Urothelium cell line (cell line): Measurements from ENCODE around the gene ERO1B.

Source experiments
- DNase-seq: peaks from one replicate; pipeline ENCODE4 v3.0.0; 2011; ENCODE audit warnings: low spot score, mixed read lengths
- FAIRE-seq: peaks from 2 replicates; lab custom pipeline; 2011; peaks lifted over from hg19 to GRCh38; lab: Jason Lieb, UNC

The ERO1B gene

DNA sequence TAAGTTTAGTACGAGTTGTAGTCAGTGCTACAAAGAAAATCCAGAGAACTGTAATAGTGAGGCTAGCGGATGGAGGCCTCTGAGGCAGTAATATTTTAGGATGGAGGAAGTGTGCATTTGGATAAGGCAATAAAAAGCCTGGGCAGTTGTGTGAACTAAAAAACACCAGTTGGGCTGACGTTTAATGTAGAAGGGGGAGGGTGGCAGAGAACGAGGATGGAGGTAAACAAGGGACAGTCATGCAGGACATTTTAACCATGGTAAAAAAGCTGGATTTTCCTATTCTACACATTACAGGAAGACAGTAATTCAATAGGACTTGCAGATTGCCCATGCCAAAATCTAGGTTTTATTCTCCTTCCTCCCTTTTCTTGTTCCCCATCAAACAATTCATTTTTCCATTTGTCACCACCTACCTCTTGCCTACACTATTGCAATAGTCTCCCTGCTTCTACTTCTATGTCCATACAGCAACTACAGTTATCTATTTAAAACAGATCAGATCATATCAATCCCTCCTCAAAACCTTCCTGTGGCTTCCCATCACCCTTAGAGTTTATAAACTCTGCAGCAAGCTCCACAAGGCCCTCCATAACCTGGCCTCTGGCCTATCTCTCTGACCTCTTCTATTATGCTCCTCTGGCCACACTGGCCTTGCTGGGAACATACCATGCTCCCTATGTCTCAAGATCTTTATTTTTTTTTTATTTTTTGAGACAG is 27.7 kb downstream of the ERO1B start:
- no peak for FAIRE-seq

DNA sequence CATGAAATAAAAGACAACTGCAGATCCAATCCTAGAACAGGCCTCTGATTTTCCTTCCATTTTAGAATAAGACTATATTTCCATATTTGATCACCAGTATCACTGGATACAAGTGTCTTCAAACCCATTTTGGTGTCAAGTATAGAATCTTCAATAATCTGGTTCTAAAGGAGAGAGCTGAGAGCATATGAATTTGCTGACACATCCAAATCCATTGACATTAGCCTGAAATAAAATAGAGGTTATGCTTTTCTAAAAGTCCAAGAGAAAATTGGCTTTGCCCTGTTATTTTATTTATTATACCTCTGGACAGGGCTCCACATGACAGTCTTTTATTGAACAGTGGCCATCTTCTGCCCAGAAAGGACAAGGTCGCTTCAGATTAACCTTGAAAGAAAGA is 28.6 kb downstream of the ERO1B start:
- FAIRE-seq = no peak
- DNase-seq = no peak

More for the DNA sequence above, 27.7 kb downstream of the ERO1B start:
- no peak for DNase-seq

DNA sequence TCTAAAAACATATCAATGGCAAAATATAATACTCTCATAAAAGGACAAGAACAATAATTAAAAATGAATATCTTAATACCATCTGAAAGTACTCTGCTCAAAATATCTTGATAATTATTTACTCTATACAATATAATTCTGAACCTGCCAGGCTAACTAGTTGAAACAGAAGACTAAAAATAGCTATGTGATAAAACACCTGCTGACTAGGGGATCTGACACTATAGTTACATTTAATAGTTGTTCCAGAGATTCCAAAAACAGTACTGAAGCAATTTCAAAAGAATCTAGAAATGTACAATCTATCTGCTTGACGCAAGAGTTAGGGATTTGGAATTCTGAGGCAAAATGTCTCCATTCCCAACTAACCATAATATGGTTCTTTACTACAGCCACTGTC is 30.2 kb downstream of the ERO1B start:
- DNase-seq = no peak
- FAIRE-seq = no peak

DNA sequence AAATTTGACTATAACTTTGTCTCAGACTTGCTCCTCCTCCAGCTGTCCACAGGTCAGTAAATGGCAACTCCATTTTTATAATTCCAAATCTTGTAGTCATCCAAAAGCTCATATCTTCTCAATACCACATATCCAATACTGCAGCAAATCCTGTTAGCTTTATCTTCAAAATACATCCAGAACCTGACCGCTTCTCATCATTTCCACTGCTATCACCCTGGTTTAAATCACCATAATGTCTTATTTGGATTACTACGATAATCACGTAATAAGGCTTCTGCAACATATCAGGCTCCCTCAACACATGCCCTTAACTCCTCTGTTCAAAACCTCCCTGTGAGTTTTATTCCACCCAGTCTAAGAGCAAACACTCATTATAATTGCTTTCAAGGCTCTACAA is 34.5 kb downstream of the ERO1B start:
- no peak for DNase-seq
- FAIRE-seq = no peak

- DNase-seq (no peak), FAIRE-seq (no peak)
Observed at GRCh38 chr1:236242568-236242967, 39.2 kb downstream of the ERO1B start.

DNA sequence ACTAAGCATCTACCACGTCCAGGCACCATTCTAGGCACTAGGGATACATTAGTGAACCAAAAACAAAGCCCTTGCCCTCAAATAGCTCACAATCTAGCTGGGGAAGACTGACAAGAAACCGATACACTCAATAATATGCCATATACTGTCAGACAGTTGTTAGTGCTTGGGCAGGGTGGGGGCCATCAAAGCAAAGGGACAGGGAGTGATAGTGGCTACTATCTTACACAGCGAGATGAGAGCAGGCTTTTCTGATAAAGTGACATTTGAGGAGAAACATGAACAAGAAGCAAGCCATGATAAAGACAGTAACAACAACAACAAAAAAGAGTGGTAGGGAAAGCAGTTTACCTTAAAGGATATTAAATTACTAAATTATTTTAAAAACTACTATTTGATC is 41.1 kb downstream of the ERO1B start:
- no peak for FAIRE-seq
- no peak for DNase-seq

GRCh38 chr1:236239092-236239585 is 42.6 kb downstream of the ERO1B start:
- no peak for DNase-seq
- no peak for FAIRE-seq

DNA sequence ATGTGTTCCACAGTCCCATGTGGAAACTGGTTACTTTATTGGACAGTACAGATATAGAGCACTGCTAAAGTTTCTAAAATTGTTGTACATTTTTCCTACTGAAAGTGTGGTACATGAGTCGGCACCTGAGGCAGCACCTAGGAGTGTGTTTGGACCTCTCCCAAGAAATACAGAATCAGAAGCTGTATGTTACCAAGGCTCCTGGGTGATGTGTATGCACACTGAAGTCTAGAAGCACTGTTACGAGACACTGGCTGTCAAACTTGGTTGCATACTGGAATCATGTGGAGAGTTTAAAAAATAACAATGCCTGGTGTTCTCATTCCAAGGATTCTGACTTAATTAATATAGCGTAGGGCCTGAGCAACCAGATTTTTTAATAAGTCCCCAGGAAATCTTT is 46.6 kb downstream of the ERO1B start:
- no peak for DNase-seq
- no peak for FAIRE-seq

- DNase-seq (no peak), FAIRE-seq (no peak)
Observed at GRCh38 chr1:236228411-236228810, 53.3 kb downstream of the ERO1B start.

GRCh38 chr1:236222632-236223031 is 59.1 kb downstream of the ERO1B start:
- FAIRE-seq (no peak), DNase-seq (no peak)

GRCh38 chr1:236220473-236220872 is 61.3 kb downstream of the ERO1B start:
- no peak for DNase-seq
- FAIRE-seq = no peak

DNA sequence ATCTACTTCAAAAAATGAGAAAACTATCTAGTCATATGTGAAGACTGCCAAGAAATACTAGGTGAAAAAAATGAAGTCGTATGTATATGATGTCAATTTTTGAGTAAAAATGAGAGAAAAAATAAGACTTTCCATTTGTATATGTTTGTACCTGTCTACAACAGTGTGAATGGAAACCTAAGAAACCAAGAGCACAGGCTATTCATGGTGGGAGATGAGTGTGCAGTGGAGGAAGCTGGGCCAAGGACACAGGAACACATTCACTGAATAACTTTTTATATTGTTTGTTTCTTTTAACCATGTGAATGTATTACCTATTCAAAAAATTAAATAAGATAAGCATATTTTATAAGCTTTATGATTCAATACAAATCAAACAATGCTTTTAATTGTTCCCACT is 67.0 kb downstream of the ERO1B start:
- DNase-seq (no peak), FAIRE-seq (no peak)

DNA sequence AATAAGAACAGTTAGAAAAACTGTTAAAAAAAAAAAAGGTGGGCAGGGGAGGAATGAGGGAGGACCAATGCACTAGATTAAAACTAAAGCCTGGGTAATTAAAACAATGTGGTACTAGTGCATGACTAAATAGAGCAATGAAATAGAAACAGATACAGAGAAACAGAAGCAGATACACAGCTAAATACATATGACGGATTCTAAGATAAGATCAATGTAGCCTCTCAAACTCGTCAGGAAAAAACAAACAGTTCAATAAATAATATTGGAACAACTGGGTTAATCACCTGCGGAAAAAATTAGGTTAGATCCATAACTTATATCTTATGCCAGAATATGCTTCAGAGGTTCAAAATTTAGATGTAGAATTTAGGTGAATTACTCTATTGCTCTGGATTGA is 68.2 kb downstream of the ERO1B start:
- DNase-seq = no peak
- FAIRE-seq = no peak

- DNase-seq (no peak), FAIRE-seq (no peak)
Observed at GRCh38 chr1:236211815-236212214, 69.9 kb downstream of the ERO1B start.

DNA sequence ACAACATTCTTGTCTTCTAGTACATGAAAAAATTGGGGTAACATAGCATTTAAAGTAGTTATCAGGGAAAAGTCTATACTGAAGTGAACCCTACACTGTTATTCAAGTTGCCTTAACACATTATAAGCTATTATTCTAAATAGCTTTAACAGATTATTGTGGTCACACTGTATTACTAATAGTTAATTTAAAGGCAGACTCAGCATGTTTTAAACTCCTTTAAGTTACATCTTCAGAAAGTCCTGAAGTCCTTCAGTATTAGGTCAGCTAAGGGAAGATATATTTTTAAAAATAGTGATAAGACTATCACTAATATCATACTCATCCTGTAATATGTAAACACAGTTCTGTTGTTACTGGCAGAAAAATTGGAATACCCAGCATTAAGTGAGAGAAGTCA is 72.0 kb downstream of the ERO1B start:
- FAIRE-seq (no peak), DNase-seq (no peak)

DNA sequence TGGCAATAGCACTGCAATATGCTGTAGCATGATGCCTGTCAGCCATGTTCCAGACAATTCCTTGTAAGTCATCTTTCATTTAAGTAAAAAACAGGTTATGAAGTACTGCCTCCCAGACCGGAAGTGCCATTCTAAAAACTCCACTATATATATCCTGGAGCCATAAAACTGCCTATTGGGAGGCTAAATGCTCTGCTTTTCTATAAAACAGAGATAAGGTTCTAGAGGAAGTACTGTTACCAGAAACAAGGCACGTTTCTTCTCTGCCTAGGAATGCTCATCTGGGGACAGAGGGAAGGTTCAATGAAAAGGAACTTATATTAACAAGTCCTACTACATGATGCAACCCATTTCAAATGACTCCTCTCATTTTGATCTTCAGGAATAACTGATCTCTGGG is 72.6 kb downstream of the ERO1B start:
- FAIRE-seq = no peak
- no peak for DNase-seq

DNA sequence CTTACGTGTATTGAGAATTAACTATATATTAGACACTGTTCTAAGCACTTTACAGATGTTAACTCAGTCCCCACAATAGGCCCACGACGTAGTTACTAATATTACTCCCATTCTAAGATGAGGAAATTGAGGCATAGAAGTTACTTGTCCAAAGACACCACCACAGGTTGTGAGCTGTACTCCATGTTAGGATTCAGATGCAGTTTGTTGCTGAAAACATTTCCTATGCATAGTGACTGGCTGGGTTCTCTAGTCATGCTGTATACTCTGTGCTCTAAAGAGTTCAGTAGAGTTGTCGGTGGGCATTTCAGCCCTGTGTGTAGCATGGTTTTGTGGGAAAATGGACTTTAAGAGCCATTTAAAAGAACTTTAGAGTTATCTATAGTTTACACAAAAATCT is 74.2 kb downstream of the ERO1B start:
- FAIRE-seq (no peak), DNase-seq (no peak)

GRCh38 chr1:236207121-236207520 is 74.6 kb downstream of the ERO1B start:
- FAIRE-seq (no peak), DNase-seq (no peak)

DNA sequence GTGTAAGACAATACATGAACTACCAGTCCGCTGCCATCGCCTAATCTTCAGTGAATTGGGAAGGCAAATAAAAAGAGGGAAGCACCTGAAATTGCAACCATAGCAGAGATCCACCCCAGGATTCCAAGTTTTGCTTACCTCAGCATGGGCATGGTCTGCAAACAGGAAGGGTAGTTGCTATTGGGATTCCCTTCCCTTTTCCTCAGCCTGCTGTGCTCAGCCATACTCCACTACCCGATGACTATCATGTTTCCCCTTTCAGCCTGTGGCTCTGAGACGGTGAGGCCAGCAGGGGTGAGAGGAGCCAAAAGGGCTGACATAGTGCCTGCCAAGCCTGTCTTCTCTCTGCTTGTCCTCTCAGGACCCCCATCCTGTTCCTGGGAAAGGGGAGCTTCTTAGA is 75.2 kb downstream of the ERO1B start:
- DNase-seq = no peak
- no peak for FAIRE-seq

DNA sequence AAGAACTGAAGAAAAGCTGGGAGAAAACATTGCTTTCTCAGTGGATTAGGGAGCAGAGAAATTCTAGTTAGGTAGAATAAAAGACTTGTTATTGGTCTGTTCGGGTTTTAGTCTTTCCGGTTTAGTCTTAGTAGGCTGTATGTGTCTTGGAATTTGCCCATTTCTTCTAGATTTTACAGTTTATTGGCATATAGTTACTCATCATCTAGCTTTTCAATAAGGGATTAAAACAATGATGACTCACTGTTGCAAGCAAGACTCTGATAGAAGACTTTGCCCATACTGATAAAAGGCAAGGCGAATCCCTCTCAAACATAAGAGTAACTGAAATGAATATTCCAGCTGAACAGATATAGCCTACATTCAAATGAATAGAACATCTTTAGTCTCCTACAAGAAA is 77.1 kb downstream of the ERO1B start:
- FAIRE-seq = no peak
- no peak for DNase-seq

DNA sequence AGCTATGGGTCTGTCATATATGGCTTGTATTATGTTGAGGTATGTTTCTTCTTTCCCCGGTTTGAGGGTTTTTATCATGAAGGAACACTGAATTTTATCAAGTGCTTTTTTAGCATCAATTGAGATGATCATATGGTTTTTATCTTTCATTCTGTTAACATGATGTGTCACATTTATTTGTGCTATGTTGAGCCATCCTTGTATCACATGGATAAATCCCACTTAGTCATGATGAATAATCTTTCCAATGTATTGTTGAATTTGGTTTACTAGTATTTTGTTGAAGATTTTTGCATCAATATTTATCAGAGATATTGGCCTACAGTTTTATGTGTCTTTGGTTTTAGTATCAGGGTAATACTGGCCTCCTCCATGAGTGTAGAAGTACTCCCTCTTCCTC is 77.7 kb downstream of the ERO1B start:
- FAIRE-seq = no peak

GRCh38 chr1:236201786-236202185 is 80.0 kb downstream of the ERO1B start:
- FAIRE-seq (no peak), DNase-seq (no peak)

More for the DNA sequence above, 77.7 kb downstream of the ERO1B start:
- no peak for DNase-seq

GRCh38 chr1:236200925-236201324 is 80.8 kb downstream of the ERO1B start:
- DNase-seq = no peak
- no peak for FAIRE-seq
